GM19455 (cell line): Measurements from ENCODE around the gene SHISA9.

Experiments
- ATAC-seq: cut with Tn5 transposase; IDR thresholded peaks from one replicate; pipeline ENCODE4 v1.9.1; 2021; ENCODE audit not compliant: unreplicated experiment

The SHISA9 gene

DNA sequence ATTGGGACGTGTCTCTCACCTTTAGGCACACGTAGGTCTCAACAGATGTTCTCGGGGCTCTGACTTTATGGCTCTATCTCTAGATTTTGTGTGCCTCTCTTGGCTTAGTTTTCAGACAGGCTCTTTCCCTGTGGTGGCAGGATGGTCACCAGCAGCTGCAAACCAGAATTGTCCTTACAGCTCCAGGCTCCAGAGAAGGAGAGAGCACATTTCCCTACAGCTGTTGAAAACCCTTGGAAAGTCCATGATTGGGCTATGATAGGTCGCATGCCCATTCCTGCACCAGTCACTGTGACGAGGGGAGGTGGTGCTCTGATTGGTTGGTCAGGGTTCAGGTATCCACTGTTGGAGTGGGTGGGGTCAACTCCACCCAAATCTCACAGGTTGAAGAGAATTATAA lies 41.5 kb downstream of the SHISA9 start:
- ATAC-seq, result no peak

- no peak for ATAC-seq
Observed at GRCh38 chr16:12944300-12944699, 42.9 kb downstream of the SHISA9 start.

DNA sequence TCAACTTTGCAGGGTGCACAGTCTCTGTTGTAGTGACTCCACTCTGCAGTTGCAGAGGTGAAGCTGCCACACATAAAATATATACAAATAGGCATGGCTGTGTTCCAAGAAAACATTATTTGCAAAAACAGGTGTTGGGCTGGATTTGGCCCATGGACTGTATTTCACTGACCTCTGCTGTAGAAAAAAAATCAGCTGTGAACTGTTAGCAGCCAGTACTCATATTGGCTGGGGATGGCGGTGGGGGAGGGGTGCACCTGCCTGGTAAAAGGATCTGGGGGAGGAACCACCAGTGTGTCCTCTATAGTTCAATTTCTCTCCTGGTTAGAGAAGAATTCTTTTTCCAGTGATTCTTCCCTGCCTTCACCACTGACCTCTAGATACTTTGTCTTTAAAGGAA lies 50.0 kb downstream of the SHISA9 start:
- no peak for ATAC-seq

GRCh38 chr16:12951976-12952375 lies 50.6 kb downstream of the SHISA9 start:
- no peak for ATAC-seq

- ATAC-seq, result no peak
Observed at GRCh38 chr16:12958366-12958765, 57.0 kb downstream of the SHISA9 start.

DNA sequence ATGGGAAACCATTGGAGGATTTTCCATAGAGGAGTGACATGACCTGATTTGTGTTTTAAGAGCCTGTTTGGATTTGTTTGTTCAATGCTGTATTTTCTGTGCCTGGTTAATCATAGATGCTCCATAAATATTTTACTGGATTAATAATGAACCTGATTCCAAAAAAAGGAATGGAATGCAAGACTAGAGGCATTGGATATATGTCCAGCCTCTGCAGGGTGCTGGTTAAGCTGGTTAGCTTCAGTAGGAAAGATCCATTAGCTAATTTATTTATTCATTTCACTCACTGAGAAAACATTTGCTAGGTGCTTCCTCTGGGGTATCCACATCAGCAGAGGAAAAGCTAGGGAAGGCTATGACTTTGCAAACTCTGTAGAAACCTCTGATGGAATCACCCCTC lies 57.7 kb downstream of the SHISA9 start:
- no peak for ATAC-seq

DNA sequence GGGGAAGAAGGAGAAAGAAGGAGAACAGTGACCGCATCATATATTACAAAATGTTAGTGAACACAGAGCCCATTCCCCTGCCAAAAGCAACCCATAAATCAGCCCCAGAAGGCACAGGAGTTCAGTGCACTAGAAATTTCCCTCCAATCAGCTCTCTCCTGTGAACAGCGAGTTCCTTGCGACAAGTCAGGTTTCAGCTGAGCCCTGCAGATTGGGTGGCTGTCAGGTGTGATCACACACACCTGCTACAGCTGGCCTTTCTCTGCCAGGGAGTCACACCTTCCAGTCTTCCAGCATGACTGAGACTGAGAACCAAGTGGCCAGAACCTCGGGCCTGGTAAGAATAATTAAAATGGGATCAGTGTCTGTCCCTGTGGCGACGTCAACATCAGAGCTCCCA lies 60.2 kb downstream of the SHISA9 start:
- no peak for ATAC-seq

DNA sequence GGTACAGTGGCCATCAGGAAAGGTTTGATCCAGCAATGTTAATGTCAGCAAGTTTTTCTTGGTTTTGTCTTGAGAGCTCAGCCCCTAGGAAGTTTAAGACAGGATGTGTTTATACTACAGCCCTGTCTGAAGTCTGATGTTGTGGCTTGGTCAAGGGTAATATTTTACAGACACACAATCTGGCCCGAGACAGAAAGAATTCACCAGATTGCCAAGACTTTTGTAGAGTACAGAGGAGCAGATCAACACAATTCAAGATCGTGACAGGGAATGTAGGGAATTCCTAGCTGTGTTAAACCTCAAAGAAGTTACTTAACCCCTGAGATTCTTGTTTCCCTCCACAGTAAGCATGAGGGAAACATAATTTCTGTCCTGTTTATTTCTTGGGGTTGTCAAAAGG lies 63.1 kb downstream of the SHISA9 start:
- ATAC-seq, result no peak

DNA sequence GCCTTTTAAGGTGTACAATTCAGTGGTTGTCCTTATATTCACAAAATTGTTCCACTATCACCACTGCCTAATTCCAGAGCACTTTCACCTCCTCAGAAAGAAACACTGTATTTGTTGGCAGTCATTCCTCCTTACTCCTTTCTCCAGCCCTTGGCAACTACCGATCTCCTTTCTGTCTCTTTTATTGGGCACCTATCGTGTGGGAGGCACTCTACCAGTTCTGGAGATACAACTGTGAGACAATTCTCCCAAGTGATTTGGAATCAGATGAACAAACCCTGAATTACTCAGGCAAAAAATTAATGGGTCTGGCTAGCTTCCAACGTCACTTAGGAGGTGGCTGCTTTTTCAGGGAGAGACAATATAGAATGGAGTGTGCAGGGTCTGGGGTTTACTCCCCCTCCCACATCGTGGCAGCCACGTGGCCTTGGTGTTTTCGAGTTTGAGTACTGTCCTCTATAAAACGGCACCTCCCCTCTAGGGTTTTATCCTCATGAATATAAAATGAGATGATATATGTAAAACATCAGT lies 63.9 kb downstream of the SHISA9 start:
- ATAC-seq, result no peak

- no peak for ATAC-seq
Observed at GRCh38 chr16:12971241-12971640, 69.8 kb downstream of the SHISA9 start.

DNA sequence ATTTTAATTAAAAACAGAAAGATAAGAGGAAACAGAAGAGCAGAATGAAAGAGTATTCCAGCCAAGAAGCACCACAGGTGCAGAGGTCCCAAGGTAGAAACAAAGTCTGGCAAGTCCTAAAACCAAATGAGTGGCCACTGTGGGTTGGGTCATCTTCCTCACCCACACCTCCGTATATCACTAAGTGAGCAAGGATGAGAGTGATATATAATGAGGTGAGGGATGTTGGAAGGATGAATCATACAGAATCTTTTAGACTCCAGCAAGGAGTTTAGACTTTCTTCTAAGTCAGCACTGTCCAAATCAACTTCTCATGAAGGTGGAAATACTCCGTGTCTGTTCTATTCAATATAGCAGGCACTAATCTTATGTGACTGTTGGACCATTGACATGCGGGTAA lies 70.8 kb downstream of the SHISA9 start:
- no peak for ATAC-seq

DNA sequence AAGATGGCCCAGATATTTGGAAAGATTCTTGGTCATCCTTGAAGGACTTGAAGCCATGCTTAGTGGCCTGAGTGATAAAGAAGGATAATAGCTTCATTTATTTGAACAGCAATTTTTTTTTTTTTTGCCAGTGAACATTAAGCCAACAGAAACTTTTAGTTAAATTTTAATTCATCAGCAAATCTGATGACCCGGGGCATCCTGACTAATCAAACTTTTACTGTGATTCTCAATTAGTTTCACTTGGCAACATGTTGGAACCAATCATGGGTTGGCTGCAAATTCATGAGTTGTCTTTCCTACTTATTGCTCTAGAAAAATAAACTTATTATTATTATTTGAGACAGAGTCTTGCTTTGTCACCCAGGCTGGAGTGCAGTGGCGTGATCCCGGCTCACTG lies 74.4 kb downstream of the SHISA9 start:
- no peak for ATAC-seq

DNA sequence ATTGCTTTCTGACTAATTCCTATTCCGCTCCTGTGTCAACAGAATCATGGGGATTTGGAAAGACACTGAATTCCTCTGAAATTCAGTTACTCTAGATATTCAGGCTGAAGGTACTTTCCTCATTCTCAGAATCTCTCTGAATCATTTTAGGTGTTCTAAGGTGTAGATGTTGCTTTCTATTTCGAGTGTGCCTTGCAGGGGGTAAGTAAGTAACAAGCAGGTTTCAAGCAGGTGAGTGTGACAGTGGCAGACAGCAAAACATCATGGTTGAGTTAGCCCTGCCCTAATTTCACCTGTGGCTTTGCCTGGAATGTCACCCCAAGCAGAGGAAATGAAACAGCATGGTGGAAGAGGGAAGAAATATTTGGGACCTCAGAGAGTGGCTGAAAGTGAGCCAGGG lies 75.1 kb downstream of the SHISA9 start:
- ATAC-seq, result no peak

GRCh38 chr16:12976936-12977335 lies 75.5 kb downstream of the SHISA9 start:
- ATAC-seq, result no peak

DNA sequence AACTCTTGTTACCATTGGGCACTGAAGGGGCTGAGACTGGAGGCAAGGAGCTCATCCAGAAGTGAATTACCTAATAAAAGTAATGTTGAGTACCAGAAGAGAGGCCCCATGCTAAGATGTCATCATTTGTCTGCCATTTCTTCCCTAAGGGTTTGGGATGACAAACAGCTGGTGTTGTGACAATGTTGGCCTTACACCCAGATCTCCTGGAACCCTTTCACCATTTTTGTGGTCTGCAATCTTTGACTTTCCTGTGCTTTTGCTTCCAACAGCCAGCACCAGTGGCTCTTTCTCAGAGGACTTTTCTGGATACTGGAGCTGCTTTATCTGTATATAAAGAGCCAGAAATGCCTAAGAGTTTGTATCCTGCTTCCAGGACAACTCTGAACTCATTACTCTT lies 84.1 kb downstream of the SHISA9 start:
- ATAC-seq, result no peak

DNA sequence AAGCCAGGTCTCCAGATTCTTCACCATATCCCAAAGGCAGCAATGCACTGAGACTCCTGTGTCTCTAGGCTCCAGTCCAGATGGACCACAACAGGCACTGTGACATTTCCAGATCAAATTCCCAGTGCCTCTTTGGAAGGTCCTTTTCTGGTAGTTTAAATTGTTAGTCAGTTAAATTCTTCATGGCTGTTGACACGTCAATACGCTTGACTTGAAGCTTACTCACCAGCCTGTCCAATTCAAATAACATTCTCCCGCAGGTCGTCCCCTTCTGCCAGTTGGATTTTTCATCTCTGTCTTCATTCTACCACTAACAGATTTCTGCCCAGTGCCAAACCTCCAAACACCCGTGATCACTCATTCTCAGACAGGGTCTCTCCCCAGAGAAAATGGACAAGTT lies 86.7 kb downstream of the SHISA9 start:
- ATAC-seq, result no peak

DNA sequence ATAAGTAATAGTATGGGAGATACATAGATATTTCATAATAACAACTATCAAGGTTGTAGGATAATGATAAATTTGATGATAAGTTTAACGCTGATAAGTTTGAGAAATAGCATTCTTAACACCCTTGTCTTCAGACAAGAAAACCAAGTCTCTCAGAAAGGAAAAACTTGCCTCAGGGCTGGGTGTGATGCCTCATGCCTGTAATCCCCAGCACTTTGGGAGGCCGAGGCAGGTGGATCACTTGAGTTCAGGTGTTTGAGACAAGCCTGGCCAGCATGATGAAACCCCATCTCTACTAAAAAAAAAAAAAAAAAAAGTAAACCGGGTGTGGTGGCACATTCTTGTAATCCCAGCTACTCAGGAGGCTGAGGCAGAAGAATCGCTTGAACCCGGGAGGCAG lies 90.7 kb downstream of the SHISA9 start:
- no peak for ATAC-seq

GRCh38 chr16:12994402-12994801 lies 93.0 kb downstream of the SHISA9 start:
- ATAC-seq, result no peak

DNA sequence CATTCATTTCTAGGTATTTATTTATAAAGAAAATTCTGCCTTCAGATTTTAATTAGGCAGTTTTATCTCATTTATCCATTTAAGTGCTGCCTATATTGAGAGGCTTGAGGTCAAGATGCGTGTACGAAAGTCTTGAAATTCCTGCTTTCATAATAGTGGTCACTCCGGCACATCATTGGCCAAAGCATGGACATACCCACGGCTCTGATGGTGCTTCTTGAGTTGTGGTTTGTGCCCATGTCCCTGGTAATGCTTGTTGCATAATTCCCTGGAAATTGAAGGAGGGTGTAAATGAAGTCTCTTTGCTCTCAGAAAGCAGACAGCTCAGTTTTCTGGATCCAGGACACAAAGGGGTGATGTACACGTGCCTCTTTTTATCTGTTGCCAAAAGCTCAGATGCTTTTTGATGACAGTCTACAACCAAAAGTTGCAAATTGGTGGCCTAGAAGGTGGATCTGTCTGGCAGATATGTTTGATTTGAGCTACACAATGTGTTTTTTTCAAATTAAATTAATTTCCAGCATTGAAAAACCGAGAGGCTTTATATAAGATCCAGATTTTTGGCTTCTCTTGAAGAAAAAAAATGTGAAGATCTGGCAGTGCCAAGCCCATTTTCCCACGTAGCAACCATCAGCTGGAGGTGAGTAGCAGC lies 94.4 kb downstream of the SHISA9 start:
- ATAC-seq, result no peak

DNA sequence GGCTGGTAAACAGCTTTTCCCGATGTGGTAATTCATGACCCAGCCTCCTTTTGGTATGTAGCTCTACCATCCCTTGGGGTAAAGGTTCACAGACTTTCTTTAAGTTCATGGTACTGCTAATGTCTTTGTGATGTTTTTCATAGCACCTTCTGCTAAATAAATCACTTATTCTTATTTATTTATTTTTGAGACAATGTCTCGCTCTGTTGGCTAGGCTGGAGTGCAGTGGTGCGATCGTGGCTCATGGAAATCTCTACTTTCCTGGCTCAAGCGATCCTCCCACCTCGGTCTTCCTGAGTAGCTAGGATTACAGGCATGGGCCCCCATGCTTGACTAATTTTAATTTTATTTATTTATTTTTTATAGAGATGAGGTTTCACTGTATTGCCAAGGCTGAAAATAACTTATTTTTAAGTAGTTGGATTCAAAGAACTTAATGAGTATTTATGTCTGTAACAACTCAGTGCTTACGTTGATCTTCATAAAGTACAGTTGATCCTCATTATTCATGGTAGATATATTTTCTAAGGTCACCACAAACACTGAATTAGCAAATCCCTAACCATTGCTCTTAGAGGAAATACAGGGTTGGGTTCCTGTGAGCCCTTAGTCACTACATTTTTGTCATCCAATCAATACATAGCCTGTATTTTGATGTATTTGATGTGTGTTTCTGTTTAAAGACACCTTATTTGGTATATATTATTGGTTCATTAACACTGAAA lies 97.1 kb downstream of the SHISA9 start:
- ATAC-seq, result no peak

GRCh38 chr16:12999368-12999767 lies 98.0 kb downstream of the SHISA9 start:
- ATAC-seq, result no peak

- no peak for ATAC-seq
Observed at GRCh38 chr16:13005721-13006247, 104.4 kb downstream of the SHISA9 start.
